Stomach (tissue), 4 donors: ENCODE data around the gene VAPB.

Source experiments
- EP300 ChIP-seq: sonication (generic); formaldehyde crosslinking; IDR thresholded peaks from one replicate; pipeline ENCODE4 v1.6.1; 2017; ENCODE audit warnings: antibody characterized with exemption
- TF ChIP-seq, protein P1 (sequence below), 7 experiments: fragments of 450-650 bp in 4 of 7; fragments of 200-600 bp in 3 of 7; sonication (generic) in 3 of 7; IDR thresholded peaks; one replicate each; pipeline ENCODE4 v1.5.1; 2016 to 2019; ENCODE audit warnings: antibody characterized with exemption in 7 of 7, control low read depth in 2 of 7, mild to moderate bottlenecking in 1 of 7

DNA sequence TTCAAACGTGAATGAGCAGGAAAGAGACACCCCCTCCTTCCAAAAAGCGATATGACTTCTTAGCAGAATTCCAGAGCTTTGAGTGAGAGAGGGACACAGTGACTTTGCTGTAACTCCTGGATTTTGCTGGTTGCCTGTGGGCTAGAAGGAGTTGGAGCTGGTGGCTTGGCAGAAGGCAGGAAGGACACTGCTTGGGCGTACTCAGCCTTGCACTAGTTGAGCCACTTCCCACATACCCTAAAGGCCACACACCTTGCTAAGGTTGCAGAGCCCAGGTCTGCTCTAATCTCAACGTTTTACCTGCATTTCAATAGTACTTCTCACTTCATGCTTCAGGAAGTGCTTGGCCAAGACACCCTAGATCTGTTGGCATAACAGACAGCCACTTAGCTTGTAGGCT lies 48.9 kb upstream of the VAPB start:
- TF ChIP-seq, protein P1, sequence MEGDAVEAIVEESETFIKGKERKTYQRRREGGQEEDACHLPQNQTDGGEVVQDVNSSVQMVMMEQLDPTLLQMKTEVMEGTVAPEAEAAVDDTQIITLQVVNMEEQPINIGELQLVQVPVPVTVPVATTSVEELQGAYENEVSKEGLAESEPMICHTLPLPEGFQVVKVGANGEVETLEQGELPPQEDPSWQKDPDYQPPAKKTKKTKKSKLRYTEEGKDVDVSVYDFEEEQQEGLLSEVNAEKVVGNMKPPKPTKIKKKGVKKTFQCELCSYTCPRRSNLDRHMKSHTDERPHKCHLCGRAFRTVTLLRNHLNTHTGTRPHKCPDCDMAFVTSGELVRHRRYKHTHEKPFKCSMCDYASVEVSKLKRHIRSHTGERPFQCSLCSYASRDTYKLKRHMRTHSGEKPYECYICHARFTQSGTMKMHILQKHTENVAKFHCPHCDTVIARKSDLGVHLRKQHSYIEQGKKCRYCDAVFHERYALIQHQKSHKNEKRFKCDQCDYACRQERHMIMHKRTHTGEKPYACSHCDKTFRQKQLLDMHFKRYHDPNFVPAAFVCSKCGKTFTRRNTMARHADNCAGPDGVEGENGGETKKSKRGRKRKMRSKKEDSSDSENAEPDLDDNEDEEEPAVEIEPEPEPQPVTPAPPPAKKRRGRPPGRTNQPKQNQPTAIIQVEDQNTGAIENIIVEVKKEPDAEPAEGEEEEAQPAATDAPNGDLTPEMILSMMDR (IDR thresholded peaks at IDR 0.05) = no peak
- no peak for TF ChIP-seq EP300
